HG03520 (cell line): Measurements from ENCODE around the gene KAT6B.

Source experiments
- ATAC-seq: cut with Tn5 transposase; IDR thresholded peaks from one replicate; pipeline ENCODE4 v1.9.1; 2021; ENCODE audit warnings: mild to moderate bottlenecking, moderate library complexity; ENCODE audit not compliant: unreplicated experiment

Gene KAT6B

GRCh38 chr10:74822521-74823089, 3.8 kb upstream of the KAT6B start:
- no peak for ATAC-seq

GRCh38 chr10:74823791-74824183, 2.6 kb upstream of the KAT6B start:
- ATAC-seq, result no peak

DNA sequence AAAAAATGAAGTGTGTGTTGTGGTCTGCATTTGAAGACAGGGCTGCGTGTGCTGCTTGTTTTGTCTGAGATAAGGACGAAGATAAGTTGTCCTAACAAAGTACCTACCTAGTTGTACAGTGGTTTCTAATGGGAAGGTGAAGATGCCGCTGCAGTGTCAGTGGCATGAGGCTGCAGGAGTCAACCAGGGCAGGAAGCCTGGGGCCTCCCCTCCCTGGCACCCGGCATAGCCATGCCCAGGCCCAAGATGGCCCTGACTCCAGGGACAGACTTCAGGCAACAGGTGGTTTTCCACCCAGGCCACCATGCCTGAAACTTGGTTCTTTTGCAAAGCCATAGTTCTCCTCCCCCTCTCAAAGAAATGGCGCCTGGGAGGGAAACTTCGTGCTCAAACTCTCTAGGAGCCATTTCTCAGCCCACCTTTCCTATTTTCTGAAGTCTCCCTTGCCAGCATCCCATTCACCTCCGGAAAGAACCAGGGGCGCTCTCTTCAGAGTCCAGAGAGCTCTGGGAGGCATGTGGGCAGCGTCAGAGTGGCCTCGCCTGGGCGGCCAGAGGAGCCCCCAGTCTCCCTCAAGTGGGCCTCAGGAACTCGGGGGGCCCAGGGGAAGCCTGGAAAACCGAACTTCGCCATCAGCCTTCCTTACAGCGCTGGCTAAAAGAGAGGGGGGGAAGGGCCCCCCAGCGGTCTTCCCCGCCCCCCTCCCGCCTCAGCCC, 2.1 kb upstream of the KAT6B start:
- no peak for ATAC-seq

DNA sequence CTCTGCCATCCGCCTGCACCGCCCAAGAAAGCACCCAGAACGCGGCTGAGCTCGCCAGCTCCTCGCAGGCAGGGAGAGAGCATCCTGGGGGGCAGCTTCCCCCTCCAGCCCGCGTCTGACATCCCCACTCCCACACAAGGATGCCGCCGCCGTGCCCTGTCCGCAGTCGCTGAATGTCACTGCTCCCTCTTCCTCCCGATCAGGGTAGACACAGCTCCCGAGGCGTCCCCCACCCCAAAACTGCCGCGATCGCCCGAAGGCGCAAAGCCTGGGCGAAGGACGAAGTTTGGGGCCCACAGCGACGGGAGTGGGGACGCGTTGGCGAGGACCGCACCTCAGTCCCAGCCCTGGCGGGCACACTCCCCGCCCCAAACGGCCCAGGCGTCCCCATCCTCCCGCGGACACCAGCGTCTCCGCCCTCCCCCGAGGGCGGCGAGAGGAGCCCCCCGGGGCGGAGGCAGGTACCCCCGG, 1.5 kb upstream of the KAT6B start:
- no peak for ATAC-seq

- peak; percentile 1 for ATAC-seq
These were observed 844 bp upstream of the KAT6B start for GRCh38 chr10:74825371-74826141.

DNA sequence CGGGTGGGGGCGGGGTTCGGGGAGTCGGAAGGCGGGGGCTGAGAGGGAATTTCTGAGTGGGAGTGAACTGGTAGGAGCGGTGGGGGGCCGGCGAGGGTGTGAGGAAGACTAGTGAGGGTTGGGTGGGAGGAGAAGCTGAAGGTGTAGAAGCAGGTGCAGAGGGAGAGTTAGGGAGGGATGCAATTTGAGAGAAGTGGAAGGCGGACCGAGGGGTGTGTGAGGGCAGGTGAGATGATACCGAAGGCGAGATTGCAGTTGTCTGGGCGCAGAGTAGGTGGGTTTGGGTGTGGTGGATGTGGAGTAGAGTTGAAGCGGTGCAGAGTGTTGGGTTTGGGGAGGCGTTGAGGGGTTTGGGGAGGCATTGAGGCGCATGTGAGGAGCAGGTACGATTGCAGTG, 643 bp downstream of the KAT6B start:
- no peak for ATAC-seq

DNA sequence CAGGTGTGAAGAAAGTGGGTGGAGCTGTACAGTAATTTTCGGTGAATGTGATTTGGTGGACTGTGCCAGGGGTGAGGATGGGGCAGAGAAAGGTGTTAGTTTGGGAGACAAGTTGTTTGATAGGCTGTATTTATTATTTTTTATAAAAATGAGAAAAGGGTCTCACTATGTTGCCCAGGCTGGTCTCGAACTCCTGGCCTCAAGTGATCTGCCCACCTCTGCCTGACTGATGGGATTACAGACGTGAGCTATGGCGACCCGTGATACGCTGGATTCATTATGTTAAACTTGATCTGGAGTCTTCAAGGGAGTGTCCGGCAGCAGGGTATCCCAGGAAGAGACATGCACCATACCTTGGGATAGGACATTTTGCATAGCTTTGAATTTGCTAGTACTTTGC, 1.3 kb downstream of the KAT6B start:
- ATAC-seq, result no peak

GRCh38 chr10:74828946-74829345, 2.5 kb downstream of the KAT6B start:
- ATAC-seq, result no peak

GRCh38 chr10:74831518-74832120, 5.2 kb downstream of the KAT6B start:
- no peak for ATAC-seq

DNA sequence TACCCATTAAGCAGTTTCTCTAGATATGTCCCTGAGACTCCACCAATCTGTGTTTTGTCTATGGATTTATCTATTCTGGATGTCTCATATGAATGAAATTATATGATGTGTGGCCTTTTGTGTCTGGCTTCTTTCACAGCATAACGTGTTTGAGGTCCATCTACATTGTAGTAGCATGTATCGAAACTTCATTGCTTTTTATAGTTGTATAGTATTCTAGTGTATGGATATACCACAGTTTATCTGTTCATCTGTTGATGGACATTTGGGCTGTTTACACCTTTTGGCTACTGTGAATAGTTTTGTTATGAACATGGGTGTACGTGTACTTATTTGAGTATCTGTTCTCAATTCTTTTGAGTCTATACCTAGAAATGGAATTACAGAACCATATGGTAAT, 9.6 kb downstream of the KAT6B start:
- ATAC-seq, result no peak

DNA sequence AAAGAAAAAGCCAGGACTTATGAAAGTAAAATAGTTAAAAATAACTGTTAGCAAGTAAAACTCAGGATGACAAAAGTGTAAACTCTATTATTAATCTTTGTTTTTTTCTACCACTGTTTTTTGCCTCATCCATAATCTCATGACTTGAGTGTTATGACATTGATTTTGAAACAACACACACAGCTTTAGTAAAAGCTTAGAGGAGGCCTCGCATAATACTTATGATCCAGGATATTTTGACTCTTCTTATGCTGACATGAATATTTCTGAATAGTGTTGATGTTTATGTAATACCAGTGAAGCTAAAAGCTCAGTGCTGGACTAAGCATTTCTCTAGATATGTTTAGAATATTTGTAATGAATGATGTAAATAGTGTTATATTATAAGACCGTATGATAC, 10.5 kb downstream of the KAT6B start:
- ATAC-seq, result no peak

DNA sequence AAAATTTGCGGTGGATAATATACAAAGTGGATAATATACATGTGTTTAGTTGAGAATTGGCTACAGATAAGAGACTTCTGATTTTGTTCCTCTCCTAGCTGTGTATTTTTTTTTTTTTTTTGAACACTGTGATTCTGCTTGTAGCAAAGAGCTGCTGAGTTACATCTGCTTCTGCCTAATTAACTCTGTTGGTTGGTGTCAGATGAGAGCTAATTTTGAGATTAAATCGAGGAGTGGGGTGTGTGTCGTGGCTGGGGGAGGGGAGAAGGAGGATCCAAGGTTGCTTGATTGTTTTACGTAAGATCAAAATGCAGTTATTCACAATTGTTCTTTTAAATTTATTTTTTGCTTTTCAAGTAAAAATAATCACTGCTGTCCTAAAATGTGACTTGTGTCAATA, 11.3 kb downstream of the KAT6B start:
- no peak for ATAC-seq

DNA sequence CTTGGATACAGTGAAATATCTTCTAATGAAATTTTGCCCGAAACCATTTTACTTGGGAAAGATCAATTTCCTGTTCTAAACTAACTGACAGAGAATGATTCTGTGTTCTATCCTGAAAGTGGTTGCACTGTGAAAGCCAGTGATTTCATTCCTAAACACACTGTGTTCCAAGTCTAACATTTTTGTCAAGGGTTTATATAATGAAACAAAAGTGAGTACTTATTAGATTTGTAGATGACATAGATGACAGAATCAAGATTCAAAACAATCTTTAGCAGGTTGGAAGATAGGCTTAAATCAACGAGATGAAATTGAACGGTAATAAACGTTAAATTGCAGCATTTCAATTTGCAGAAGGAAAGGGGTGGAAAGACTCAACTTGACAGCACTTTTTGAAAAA, 13.3 kb downstream of the KAT6B start:
- no peak for ATAC-seq

DNA sequence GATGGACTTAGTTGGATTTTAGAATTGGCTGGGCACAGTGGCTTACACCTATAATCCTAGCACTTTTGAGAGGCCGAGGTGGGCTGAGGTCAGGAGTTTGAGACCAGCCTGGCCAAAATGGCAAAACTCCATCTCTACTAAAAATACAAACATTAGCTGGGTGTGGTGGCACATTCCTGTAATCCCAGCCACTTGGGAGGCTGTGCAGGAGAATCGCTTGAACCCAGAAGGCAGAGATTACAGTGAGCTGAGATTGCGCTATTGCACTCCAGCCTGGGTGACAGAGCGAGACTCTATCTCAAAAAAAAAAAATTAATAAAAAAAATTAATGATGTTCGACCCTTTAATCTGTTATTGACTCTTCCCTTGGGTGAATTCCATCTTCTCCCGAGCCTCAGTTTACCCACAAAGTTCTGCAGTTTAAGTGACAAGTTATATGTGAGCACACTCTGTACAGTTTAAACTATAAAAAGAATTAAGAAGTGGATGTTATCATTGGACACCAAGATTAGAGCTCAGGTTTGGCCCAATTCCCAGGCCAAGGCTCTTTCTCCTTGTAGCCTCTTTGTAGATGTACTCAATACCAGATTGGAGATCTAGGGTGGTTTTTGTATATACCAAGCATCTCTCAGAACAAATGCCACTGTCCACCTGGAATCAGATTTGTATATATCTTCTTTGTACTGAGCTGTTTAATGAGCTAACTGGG, 15.0 kb downstream of the KAT6B start:
- no peak for ATAC-seq

GRCh38 chr10:74842301-74842954, 16.0 kb downstream of the KAT6B start:
- no peak for ATAC-seq

DNA sequence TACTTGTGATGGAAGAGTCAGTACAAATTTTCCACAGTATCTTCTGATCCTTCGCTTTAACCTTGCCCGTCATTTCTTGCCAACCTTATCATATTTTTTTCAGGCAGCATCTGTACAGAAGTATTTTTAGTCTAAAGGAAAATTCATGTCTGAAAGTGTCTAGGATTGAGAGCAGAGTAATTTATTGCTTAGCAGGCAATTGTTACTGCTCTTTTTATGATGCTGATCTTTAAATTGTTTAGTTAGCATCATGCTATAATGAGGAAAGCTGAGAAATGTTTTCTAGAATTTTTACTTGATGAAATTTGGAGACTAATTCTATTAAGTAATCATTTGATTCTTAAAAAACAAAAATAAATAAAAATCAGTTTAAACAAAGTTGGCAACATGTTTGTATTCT, 20.6 kb downstream of the KAT6B start:
- no peak for ATAC-seq

- no peak for ATAC-seq
These were observed 25.4 kb downstream of the KAT6B start for GRCh38 chr10:74851831-74852230.

DNA sequence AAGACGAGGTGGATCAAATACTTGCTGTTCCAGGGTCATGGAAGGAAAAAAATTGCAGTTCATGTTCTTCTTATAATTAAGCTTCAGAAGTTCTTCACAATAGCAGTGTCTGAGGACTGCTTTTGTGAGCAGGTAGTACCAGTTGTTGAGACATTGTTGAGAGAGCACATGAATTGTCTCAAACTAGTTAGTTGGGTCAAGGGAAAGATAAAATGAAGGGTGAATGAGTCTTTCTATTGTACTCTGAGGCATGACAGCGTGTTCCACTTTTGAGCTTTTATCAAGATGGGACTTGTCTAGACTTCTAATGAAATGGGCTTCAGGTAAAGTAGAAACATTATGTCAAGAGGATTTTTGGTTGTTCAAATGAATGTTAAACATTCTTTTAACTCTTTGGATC, 26.0 kb downstream of the KAT6B start:
- ATAC-seq, result no peak

- ATAC-seq, result no peak
These were observed 28.2 kb downstream of the KAT6B start for GRCh38 chr10:74854610-74855009.

DNA sequence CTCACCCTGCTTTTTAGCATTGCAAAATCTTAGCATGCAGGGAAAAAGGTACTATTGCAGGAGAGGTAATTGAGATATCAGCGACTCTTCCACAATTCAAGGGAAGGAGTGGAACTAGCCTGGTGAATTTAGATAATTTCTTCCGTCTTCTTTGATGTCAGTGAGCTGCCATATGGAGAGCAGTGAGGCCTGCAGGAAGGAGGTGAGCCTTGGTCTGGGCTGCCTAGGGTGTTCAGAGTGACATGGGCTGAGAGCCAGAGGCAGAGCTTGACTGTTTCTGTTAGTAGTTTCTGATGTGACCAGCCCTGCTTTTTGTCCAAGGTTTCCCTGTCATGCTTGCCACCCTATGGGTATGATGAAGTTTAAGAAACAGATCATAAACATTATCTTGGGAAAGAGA, 28.6 kb downstream of the KAT6B start:
- no peak for ATAC-seq

DNA sequence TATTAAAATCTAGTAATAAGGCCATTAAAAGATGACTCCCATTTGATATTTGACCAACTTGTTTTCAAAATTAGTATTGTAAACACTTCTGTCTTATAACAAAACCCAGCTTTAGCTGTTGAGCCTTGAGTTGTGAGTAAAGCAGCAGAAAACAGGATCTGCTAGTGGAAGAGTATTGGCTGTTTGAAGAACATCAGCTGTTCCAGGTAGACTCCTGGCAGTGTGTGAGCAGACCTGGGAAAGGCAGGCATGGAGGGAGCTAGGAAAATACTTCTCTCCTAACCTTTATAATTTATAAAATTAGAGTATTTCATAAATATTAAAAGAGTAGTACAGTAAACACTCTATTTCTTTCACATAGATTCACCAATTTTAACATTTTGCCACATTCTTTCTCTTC, 29.0 kb downstream of the KAT6B start:
- no peak for ATAC-seq
